GM06990 (cell line): ENCODE results near the gene RETREG2.

ENCODE experiments used
- DNase-seq: peaks from one replicate; pipeline ENCODE4 v3.0.0-alpha.2; 2011; ENCODE audit not compliant: insufficient read length; ENCODE audit errors: extremely low read depth
- H3K27me3 ChIP-seq: replicated peaks from 2 replicates; pipeline ENCODE4 v1.6.0; 2011; ENCODE audit warnings: low read length; ENCODE audit not compliant: control insufficient read depth, insufficient read depth
- H3K36me3 ChIP-seq: 2 replicates; pipeline ENCODE4 v1.5.1; 2011; ENCODE audit warnings: low read length; ENCODE audit not compliant: control insufficient read depth, insufficient read depth
- H3K4me3 ChIP-seq: replicated peaks from 2 replicates; pipeline ENCODE4 v1.5.1; 2011; ENCODE audit warnings: low read depth, mild to moderate bottlenecking, control low read depth, low read length
- CTCF ChIP-seq: IDR thresholded peaks from 2 replicates; pipeline ENCODE4 v1.5.1; 2011; ENCODE audit warnings: low read length, control low read depth, mild to moderate bottlenecking, inconsistent platforms; ENCODE audit not compliant: insufficient read depth, poor library complexity, severe bottlenecking

Gene RETREG2

GRCh38 chr2:219133976-219134375 lies 44.1 kb upstream of the RETREG2 start:
- no peak for DNase-seq
- no peak for TF ChIP-seq CTCF
- Histone ChIP-seq H3K36me3 (no peaks in the 10 kb centered on the region), H3K4me3 (no peak overlapping the region), H3K27me3 (no peaks in the 10 kb centered on the region)

- H3K36me3 ChIP-seq = no peaks in the 10 kb centered on the region; the same call in none of the 2 replicates
- TF ChIP-seq CTCF = no peak
Observed at GRCh38 chr2:219140722-219141121, 37.4 kb upstream of the RETREG2 start.

GRCh38 chr2:219142329-219142728 lies 35.7 kb upstream of the RETREG2 start:
- no peaks in the 10 kb centered on the region; the same call in none of the 2 replicates for H3K36me3 ChIP-seq
- DNase-seq = no peak
- no peaks in the 10 kb centered on the region for H3K27me3 ChIP-seq
- no peak for TF ChIP-seq CTCF
- H3K4me3 ChIP-seq = no peak overlapping the region

More at GRCh38 chr2:219140722-219141121, 37.4 kb upstream of the RETREG2 start:
- no peak overlapping the region for H3K4me3 ChIP-seq
- no peak for DNase-seq
- H3K27me3 ChIP-seq = no peaks in the 10 kb centered on the region

- no peak for DNase-seq
- H3K4me3 ChIP-seq = no peak overlapping the region
- TF ChIP-seq CTCF = no peak
- no peaks in the 10 kb centered on the region for H3K27me3 ChIP-seq
- H3K36me3 ChIP-seq = no peaks in the 10 kb centered on the region
Observed at GRCh38 chr2:219149667-219150066, 28.4 kb upstream of the RETREG2 start.

GRCh38 chr2:219155054-219155644 lies 22.9 kb upstream of the RETREG2 start:
- TF ChIP-seq CTCF = peak; percentile 52
- no peak overlapping the region for H3K4me3 ChIP-seq
- H3K36me3 ChIP-seq = no peaks in the 10 kb centered on the region; the same call in 1 of the 2 replicates
- H3K27me3 ChIP-seq = no peaks in the 10 kb centered on the region
- DNase-seq = no peak

GRCh38 chr2:219157396-219157795 lies 20.7 kb upstream of the RETREG2 start:
- H3K27me3 ChIP-seq = no peaks in the 10 kb centered on the region
- TF ChIP-seq CTCF = no peak
- DNase-seq = no peak
- no peaks in the 10 kb centered on the region; the same call in 1 of the 2 replicates for H3K36me3 ChIP-seq
- no peak overlapping the region for H3K4me3 ChIP-seq
